KG1 (cell line): Measurements from ENCODE around the gene GK.
"Not testable (repeated sequence)": the region's sequence is repeated elsewhere in the genome, so short reads cannot be mapped to it uniquely, and the experiment has no call there.

ENCODE experiments used
- DNase-seq: peaks from one replicate; lab custom pipeline; 2025; lab: John Stamatoyannopoulos, UW

GK gene

GRCh38 chrX:30706216-30706775 is 53.1 kb downstream of the GK start:
- DNase-seq: no peak

GRCh38 chrX:30712214-30712613 is 59.0 kb downstream of the GK start:
- no peak for DNase-seq

GRCh38 chrX:30713061-30713525 is 59.9 kb downstream of the GK start:
- peak; percentile 4 for DNase-seq

GRCh38 chrX:30714138-30714537 is 60.9 kb downstream of the GK start:
- DNase-seq: no peak

GRCh38 chrX:30715976-30716375 is 62.8 kb downstream of the GK start:
- DNase-seq: no peak

- DNase-seq: no peak
Observed at GRCh38 chrX:30733852-30734660, 80.8 kb downstream of the GK start.

- DNase-seq: no peak
Observed at GRCh38 chrX:30734782-30735181, 81.6 kb downstream of the GK start.

- peak; percentile 30 for DNase-seq
Observed at GRCh38 chrX:30735839-30736238, 82.6 kb downstream of the GK start.

GRCh38 chrX:30741545-30741944 is 88.3 kb downstream of the GK start:
- DNase-seq: no peak

GRCh38 chrX:30748342-30748960 is 95.2 kb downstream of the GK start:
- no peak for DNase-seq

GRCh38 chrX:30751497-30751896 is 98.3 kb downstream of the GK start:
- no peak for DNase-seq

GRCh38 chrX:30762755-30763154 is 109.5 kb downstream of the GK start:
- DNase-seq: no peak

- DNase-seq: not testable (repeated sequence)
Observed at GRCh38 chrX:30773764-30774163, 120.5 kb downstream of the GK start.

- no peak for DNase-seq
Observed at GRCh38 chrX:30777575-30777974, 124.4 kb downstream of the GK start.

- no peak for DNase-seq
Observed at GRCh38 chrX:30779453-30780030, 126.3 kb downstream of the GK start.
